Spleen (tissue), 7 donors: Measurements from ENCODE around the gene BANP.

Experiments used
- POLR2A ChIP-seq, 3 donors: fragments of 450-650 bp; IDR thresholded peaks; one replicate each; pipeline ENCODE4 v1.5.1; 2017; ENCODE audit warnings: antibody characterized with exemption in 3 of 3, mild to moderate bottlenecking in 1 of 3
- TF ChIP-seq, protein P1 (sequence below), 11 experiments: fragments of 200-600 bp in 7 of 11; fragments of 450-650 bp in 4 of 11; sonication (generic) in 4 of 11; IDR thresholded peaks in 8 of 11; conservative IDR thresholded peaks in 3 of 11; 1 replicate in 7 of 11; 2 replicates in 4 of 11; pipeline versions ENCODE4 v1.4.0 to v1.8.0; 2016 to 2021; ENCODE audit warnings: antibody characterized with exemption in 11 of 11, inconsistent platforms in 4 of 11, mild to moderate bottlenecking in 1 of 11
- donor health status: DM: no; HTN: no; CAD: no; lungs with moderate emphysema.
- donor health status: DM: no; HTN: no; CAD: no.
- donor health status: DM: no; HTN: no; CAD: no.

DNA sequence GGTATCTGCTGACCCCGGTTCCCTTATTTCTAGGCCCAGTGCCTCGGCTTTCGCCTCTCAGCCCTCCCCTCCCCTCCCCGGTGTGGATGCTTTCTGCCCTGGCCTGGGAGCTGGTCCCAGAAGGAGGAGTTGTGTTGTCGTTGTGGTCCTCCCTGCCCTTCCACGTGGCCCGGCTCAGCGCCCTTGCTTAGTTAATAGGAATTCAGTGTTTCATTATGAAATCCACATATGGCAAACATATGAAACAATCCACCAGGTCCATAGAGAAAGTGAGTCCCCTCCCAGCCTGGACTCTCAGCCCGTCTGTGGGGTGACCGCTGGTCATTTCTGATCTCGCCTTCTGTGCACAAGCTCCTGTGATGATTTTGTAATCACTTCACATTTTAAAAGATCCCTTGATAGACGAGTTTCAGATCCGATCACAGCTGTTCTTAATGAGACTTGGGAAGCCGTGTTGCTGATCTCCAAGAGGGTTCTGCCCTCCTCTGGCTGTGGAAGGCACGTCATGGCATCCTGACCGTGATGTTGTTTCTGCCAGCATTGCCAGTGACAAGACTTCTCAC, 112.1 kb downstream of the BANP start:
- TF ChIP-seq, protein P1, sequence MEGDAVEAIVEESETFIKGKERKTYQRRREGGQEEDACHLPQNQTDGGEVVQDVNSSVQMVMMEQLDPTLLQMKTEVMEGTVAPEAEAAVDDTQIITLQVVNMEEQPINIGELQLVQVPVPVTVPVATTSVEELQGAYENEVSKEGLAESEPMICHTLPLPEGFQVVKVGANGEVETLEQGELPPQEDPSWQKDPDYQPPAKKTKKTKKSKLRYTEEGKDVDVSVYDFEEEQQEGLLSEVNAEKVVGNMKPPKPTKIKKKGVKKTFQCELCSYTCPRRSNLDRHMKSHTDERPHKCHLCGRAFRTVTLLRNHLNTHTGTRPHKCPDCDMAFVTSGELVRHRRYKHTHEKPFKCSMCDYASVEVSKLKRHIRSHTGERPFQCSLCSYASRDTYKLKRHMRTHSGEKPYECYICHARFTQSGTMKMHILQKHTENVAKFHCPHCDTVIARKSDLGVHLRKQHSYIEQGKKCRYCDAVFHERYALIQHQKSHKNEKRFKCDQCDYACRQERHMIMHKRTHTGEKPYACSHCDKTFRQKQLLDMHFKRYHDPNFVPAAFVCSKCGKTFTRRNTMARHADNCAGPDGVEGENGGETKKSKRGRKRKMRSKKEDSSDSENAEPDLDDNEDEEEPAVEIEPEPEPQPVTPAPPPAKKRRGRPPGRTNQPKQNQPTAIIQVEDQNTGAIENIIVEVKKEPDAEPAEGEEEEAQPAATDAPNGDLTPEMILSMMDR (IDR thresholded peaks at IDR 0.05 in 8 of 11, conservative IDR thresholded peaks at IDR 0.05 in 3 of 11): no peak
- no peak for TF ChIP-seq POLR2A (IDR thresholded peaks at IDR 0.05)
